ENCODE measurements around the gene CCDC174. TPM values are rescaled to one million over a fixed set of nuclear protein-coding genes. Genes with fewer than 3 reads are reported as not detected.

Gene CCDC174
- total and polyA plus RNA-seq, 10 of the 15 experiments (the other 5 are each of a cell fraction or from before 2014, with no cell fraction given): 11.6 to 31.3 (median 19.1) TPM

DNA sequence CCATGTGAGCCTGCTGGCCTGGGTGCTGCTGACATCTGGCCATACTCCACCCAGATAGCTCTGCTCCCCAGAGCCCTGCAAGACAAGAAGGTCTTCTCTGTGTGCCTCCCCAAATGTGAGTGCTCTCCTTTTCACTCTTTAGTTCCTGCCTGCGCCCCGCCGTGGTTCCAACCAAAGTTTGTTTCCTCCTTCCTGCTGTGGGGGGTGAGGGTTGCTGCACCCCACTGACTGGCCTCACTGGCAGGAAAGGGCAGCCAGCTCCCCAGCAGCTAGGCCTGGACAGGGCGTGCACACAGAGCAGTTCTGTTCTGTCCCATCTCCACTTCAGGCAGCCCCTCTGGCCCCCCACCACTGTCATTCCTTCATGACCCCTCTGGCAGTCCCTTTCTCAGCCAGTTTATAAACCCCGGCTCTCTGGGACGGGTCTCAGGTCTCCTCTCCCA lies 5.4 kb upstream of the CCDC174 start:
- 68% methylated on average over 6 of the region's 6 CpGs for WGBS (ENCODE audit: insufficient coverage, insufficient replicate concordance, low lambda C conversion rate, missing lambda C conversion rate)
- no peak for FAIRE-seq
- CTCF ChIA-PET: no interaction called here

More for the DNA sequence above, 5.4 kb upstream of the CCDC174 start:
- TF ChIP-seq SPI1 (IDR thresholded peaks at IDR 0.05; ENCODE audit: borderline replicate concordance, insufficient read depth, low read depth, low read length) (no peak), SMARCA5 (IDR thresholded peaks at IDR 0.05) (no peak), POU2F2 (IDR thresholded peaks at IDR 0.05; ENCODE audit: borderline replicate concordance, low read depth, low read length) (no peak), SIN3A (IDR thresholded peaks at IDR 0.05; ENCODE audit: low read depth, low read length) (no peak), SRF (IDR thresholded peaks at IDR 0.05; ENCODE audit: low read depth in 2 of 2, low read length in 2 of 2) (no peak), YY1 (IDR thresholded peaks at IDR 0.05; ENCODE audit: low read depth, low read length) (no peak), IRF4 (IDR thresholded peaks at IDR 0.05; ENCODE audit: low read depth, low read length) (no peak), CBX5 (IDR thresholded peaks at IDR 0.05; ENCODE audit: low read depth) (no peak), TCF7 (IDR thresholded peaks at IDR 0.05; ENCODE audit: borderline replicate concordance) (no peak), EZH2 (IDR thresholded peaks at IDR 0.05; ENCODE audit: borderline replicate concordance, control insufficient read depth, low read depth, low read length) (no peak)
- TF ChIP-seq, protein P1, sequence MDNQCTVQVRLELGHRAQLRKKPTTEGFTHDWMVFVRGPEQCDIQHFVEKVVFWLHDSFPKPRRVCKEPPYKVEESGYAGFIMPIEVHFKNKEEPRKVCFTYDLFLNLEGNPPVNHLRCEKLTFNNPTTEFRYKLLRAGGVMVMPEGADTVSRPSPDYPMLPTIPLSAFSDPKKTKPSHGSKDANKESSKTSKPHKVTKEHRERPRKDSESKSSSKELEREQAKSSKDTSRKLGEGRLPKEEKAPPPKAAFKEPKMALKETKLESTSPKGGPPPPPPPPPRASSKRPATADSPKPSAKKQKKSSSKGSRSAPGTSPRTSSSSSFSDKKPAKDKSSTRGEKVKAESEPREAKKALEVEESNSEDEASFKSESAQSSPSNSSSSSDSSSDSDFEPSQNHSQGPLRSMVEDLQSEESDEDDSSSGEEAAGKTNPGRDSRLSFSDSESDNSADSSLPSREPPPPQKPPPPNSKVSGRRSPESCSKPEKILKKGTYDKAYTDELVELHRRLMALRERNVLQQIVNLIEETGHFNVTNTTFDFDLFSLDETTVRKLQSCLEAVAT (IDR thresholded peaks at IDR 0.05): no peak
- TF ChIP-seq, protein P2, sequence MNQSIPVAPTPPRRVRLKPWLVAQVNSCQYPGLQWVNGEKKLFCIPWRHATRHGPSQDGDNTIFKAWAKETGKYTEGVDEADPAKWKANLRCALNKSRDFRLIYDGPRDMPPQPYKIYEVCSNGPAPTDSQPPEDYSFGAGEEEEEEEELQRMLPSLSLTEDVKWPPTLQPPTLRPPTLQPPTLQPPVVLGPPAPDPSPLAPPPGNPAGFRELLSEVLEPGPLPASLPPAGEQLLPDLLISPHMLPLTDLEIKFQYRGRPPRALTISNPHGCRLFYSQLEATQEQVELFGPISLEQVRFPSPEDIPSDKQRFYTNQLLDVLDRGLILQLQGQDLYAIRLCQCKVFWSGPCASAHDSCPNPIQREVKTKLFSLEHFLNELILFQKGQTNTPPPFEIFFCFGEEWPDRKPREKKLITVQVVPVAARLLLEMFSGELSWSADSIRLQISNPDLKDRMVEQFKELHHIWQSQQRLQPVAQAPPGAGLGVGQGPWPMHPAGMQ (IDR thresholded peaks at IDR 0.05; ENCODE audit: borderline replicate concordance): no peak
- no peaks in the 10 kb centered on the region for H3K9me3 ChIP-seq (replicated peaks; ENCODE audit: control insufficient read depth, insufficient read depth, low read length)
- SMC1A ChIA-PET (ENCODE audit: uncharacterized antibody, unreplicated experiment): no interaction called here
- H3K36me3 ChIP-seq (ENCODE audit: control insufficient read depth in 2 of 2, insufficient read depth in 2 of 2, low read length in 1 of 2): no peaks in the 10 kb centered on the region
- POLR2A ChIA-PET: interaction anchor here (0.6 kb wide), 1 partner anchor 279 kb away, joined by 3 read pairs; no protein-coding TSS in a partner anchor
- no peak overlapping the region for H3K4me2 ChIP-seq (ENCODE audit: control insufficient read depth, insufficient read depth)
- H3K27ac ChIP-seq (ENCODE audit: control insufficient read depth, insufficient read depth): no peak overlapping the region
- no TSS peak for BruUV-seq (replicated peaks)
- DNase-seq (ENCODE audit: low read depth, low spot score) (no peak), ATAC-seq (no peak)
- H3K27me3 ChIP-seq (replicated peaks in 1 of 2; ENCODE audit: control insufficient read depth in 2 of 2, insufficient read depth in 2 of 2, low read length in 1 of 2): no peaks in the 10 kb centered on the region
- H3K9ac ChIP-seq (ENCODE audit: control insufficient read depth, insufficient read depth, low read length): no peak overlapping the region
- RAD21 ChIA-PET (ENCODE audit: unreplicated experiment): no interaction called here
- H3K4me3 ChIP-seq: no peak overlapping the region
- H3K4me1 ChIP-seq (ENCODE audit: control insufficient read depth, insufficient read depth, low read length): no peaks in the 10 kb centered on the region
- H2AFZ ChIP-seq (ENCODE audit: control insufficient read depth, low read depth, low read length): no peak overlapping the region
- H3K79me2 ChIP-seq (ENCODE audit: control insufficient read depth, insufficient read depth, low read length): peaks cover 4% of the 10 kb centered on the region
- H4K20me1 ChIP-seq (ENCODE audit: control insufficient read depth, insufficient read depth): no peaks in the 10 kb centered on the region
- in situ Hi-C loops (cut with MboI): no loop called here
- intact Hi-C loops (cut with micrococcal nuclease; ENCODE audit: unreplicated experiment): no loop called here
